Measurements from ENCODE around the gene DNM3. TPM values are rescaled to one million over a fixed set of nuclear protein-coding genes. Genes with fewer than 3 reads are reported as not detected.

The DNM3 gene
- polyA plus RNA-seq, 1 donor (not counting 4 experiments of a cell fraction or from before 2014, with no cell fraction given), result 2.0 TPM

DNA sequence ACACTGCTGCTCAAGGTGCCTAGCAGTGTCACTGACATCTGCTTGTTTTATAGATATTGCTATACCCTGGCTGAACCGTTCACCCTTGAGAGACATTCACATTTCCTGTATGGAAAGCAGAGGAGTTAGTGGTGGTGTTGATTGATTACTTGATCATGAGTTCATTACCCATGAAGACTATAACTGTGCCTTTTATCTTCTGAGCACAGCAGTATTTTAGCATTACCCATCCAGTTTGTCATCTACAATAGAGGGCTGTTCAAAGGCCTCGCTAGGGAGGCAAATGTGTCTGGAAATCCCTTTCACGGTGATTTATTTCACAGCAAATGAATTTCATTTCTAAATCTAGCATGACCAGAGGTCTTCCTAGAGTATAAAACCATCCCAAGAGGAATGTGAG is 160.0 kb downstream of the DNM3 start:
- Histone ChIP-seq H3K9ac (ENCODE audit: control insufficient read depth, extremely low read depth, insufficient read depth, low read length) (no peak overlapping the region), H3K9me3 (ENCODE audit: control insufficient read depth, low read depth, low read length) (no peaks in the 10 kb centered on the region), H3K27me3 (ENCODE audit: control insufficient read depth, extremely low read depth, insufficient read depth, low read length) (no peaks in the 10 kb centered on the region), H3K4me1 (ENCODE audit: control insufficient read depth, extremely low read depth, insufficient read depth, low read length) (peaks cover 22% of the 10 kb centered on the region), H4K20me1 (ENCODE audit: control insufficient read depth, extremely low read depth, insufficient read depth, low read length) (no peaks in the 10 kb centered on the region), H3K4me2 (ENCODE audit: control insufficient read depth, extremely low read depth, insufficient read depth, low read depth, low read length) (no peak overlapping the region), H3K36me3 (ENCODE audit: control insufficient read depth in 2 of 2, extremely low read depth in 1 of 2, insufficient read depth in 2 of 2, low read length in 2 of 2) (no peaks in the 10 kb centered on the region), H2AFZ (ENCODE audit: control insufficient read depth, low read length) (no peak overlapping the region), H3K4me3 (ENCODE audit: control insufficient read depth in 2 of 3, extremely low read depth in 1 of 3, insufficient read depth in 2 of 3, low read depth in 1 of 3, low read length in 3 of 3) (no peak overlapping the region), H3K27ac (ENCODE audit: control insufficient read depth, insufficient read depth, low read length) (no peak overlapping the region), H3K79me2 (ENCODE audit: control insufficient read depth, insufficient read depth, low read length) (no peaks in the 10 kb centered on the region), H3K9me1 (ENCODE audit: control insufficient read depth, extremely low read depth, insufficient read depth, low read length) (no peaks in the 10 kb centered on the region)
- FAIRE-seq, result no peak
- dilution Hi-C loops (cut with MboI; ENCODE audit: extremely low pct_ligation_motif_present, low sequenced_read_pairs), result no loop called here
- TF ChIP-seq EZH2 (IDR thresholded peaks at IDR 0.05; ENCODE audit: low read length), result no peak
- TF ChIP-seq, protein P1, sequence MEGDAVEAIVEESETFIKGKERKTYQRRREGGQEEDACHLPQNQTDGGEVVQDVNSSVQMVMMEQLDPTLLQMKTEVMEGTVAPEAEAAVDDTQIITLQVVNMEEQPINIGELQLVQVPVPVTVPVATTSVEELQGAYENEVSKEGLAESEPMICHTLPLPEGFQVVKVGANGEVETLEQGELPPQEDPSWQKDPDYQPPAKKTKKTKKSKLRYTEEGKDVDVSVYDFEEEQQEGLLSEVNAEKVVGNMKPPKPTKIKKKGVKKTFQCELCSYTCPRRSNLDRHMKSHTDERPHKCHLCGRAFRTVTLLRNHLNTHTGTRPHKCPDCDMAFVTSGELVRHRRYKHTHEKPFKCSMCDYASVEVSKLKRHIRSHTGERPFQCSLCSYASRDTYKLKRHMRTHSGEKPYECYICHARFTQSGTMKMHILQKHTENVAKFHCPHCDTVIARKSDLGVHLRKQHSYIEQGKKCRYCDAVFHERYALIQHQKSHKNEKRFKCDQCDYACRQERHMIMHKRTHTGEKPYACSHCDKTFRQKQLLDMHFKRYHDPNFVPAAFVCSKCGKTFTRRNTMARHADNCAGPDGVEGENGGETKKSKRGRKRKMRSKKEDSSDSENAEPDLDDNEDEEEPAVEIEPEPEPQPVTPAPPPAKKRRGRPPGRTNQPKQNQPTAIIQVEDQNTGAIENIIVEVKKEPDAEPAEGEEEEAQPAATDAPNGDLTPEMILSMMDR (optimal IDR thresholded peaks at IDR 0.05 in 1 of 3, IDR thresholded peaks at IDR 0.05 in 1 of 3, conservative IDR thresholded peaks at IDR 0.05 in 1 of 3; ENCODE audit: extremely low read depth in 1 of 3, insufficient read depth in 2 of 3, low read length in 3 of 3), result no peak
- DNase-seq (ENCODE audit: low read depth, low spot score), result no peak

DNA sequence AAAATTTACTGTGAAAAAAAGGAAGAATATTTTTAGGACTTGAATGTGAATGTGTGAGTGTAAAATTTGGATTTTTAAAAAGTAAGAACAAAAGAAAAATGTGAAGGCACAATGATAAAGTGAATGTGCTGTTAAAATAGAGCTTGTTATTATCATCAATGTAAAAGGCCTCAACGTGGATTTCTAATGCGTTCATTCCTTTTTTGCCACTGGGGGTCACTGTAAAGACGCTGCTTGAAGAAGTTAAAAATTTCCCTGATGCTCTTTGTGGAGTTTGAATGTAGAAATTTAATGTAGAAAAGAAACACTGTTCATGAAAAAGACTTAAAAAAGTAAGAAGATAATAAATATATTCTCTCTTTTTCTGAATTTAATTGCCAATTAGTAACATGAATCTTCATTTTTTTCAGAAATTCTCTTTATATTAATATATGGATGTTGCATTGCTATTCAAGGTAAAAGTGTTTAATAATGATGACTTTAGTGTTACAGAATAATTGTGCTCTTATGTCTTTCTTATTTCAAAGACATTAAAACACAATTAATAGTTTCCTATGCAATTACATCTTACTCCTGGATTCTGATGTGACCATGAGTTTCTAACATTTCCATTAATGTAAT is 161.5 kb downstream of the DNM3 start:
- Histone ChIP-seq H3K9me1 (ENCODE audit: control insufficient read depth, extremely low read depth, insufficient read depth, low read length) (no peaks in the 10 kb centered on the region), H3K4me2 (ENCODE audit: control insufficient read depth, extremely low read depth, insufficient read depth, low read depth, low read length) (no peak overlapping the region), H3K79me2 (ENCODE audit: control insufficient read depth, insufficient read depth, low read length) (no peaks in the 10 kb centered on the region), H3K9ac (ENCODE audit: control insufficient read depth, extremely low read depth, insufficient read depth, low read length) (no peak overlapping the region), H3K9me3 (ENCODE audit: control insufficient read depth, low read depth, low read length) (no peaks in the 10 kb centered on the region), H2AFZ (ENCODE audit: control insufficient read depth, low read length) (no peak overlapping the region), H3K27me3 (ENCODE audit: control insufficient read depth, extremely low read depth, insufficient read depth, low read length) (no peaks in the 10 kb centered on the region), H3K4me1 (ENCODE audit: control insufficient read depth, extremely low read depth, insufficient read depth, low read length) (peaks cover 23% of the 10 kb centered on the region), H3K4me3 (ENCODE audit: control insufficient read depth in 2 of 3, extremely low read depth in 1 of 3, insufficient read depth in 2 of 3, low read depth in 1 of 3, low read length in 3 of 3) (no peak overlapping the region), H3K36me3 (ENCODE audit: control insufficient read depth in 2 of 2, extremely low read depth in 1 of 2, insufficient read depth in 2 of 2, low read length in 2 of 2) (no peaks in the 10 kb centered on the region), H4K20me1 (ENCODE audit: control insufficient read depth, extremely low read depth, insufficient read depth, low read length) (no peaks in the 10 kb centered on the region), H3K27ac (ENCODE audit: control insufficient read depth, insufficient read depth, low read length) (no peak overlapping the region)
- DNase-seq (ENCODE audit: low read depth, low spot score) (no peak), FAIRE-seq (peak; percentile 84)
- TF ChIP-seq, protein P1 (optimal IDR thresholded peaks at IDR 0.05 in 1 of 3, IDR thresholded peaks at IDR 0.05 in 1 of 3, conservative IDR thresholded peaks at IDR 0.05 in 1 of 3; ENCODE audit: extremely low read depth in 1 of 3, insufficient read depth in 2 of 3, low read length in 3 of 3), result peak in 2 of 3 experiments; percentile 57 to 62
- no peak for TF ChIP-seq EZH2 (IDR thresholded peaks at IDR 0.05; ENCODE audit: low read length)
- dilution Hi-C loops (cut with MboI; ENCODE audit: extremely low pct_ligation_motif_present, low sequenced_read_pairs), result no loop called here
